Osteocyte (in vitro differentiated cells): ENCODE measurements around the gene PCCA. TPM values are rescaled to one million over a fixed set of nuclear protein-coding genes. Genes with fewer than 3 reads are reported as not detected.
A peak's percentile ranks its signal among the peaks of the same experiment; 100 is the strongest.

Source experiments
- DNase-seq: peaks from one replicate; pipeline ENCODE4 v3.0.0; 2021; ENCODE audit warnings: mixed read lengths; ENCODE audit not compliant: unreplicated experiment; ENCODE audit errors: extremely low spot score
- H3K27ac Mint-ChIP-seq: one replicate; pipeline ENCODE4 v1.8.0; 2021; ENCODE audit warnings: mild to moderate bottlenecking, mixed read lengths; ENCODE audit not compliant: unreplicated experiment
- H3K27me3 Mint-ChIP-seq: one replicate; pipeline ENCODE4 v1.8.0; 2021; ENCODE audit warnings: mixed read lengths; ENCODE audit not compliant: unreplicated experiment
- H3K36me3 Mint-ChIP-seq: one replicate; pipeline ENCODE4 v1.8.0; 2021; ENCODE audit warnings: mixed read lengths; ENCODE audit not compliant: unreplicated experiment
- H3K4me1 Mint-ChIP-seq: one replicate; pipeline ENCODE4 v1.8.0; 2021; ENCODE audit warnings: mixed read lengths; ENCODE audit not compliant: unreplicated experiment
- H3K4me3 Mint-ChIP-seq: one replicate; pipeline ENCODE4 v1.8.0; 2021; ENCODE audit warnings: mild to moderate bottlenecking, moderate library complexity, mixed read lengths; ENCODE audit not compliant: unreplicated experiment
- H3K9me3 Mint-ChIP-seq: one replicate; pipeline ENCODE4 v1.8.0; 2021; ENCODE audit warnings: mixed read lengths; ENCODE audit not compliant: unreplicated experiment
- CTCF ChIP-seq: fragments of 200-600 bp; sonication (generic); IDR thresholded peaks from 2 replicates; pipeline ENCODE4 v1.5.0; 2021; ENCODE audit warnings: antibody characterized with exemption, mild to moderate bottlenecking, moderate library complexity
- total RNA-seq: library from RNA; stranded (reverse); gene quantifications from 2 replicates; pipeline ENCODE4 v1.2.1, GENCODE V29; 2021

Gene PCCA
- total RNA-seq, 1 donor from 2014 or later, result 33.7 TPM

GRCh38 chr13:100195568-100195967 lies 106.7 kb downstream of the PCCA start:
- no peak overlapping the region for H3K27ac Mint-ChIP-seq

GRCh38 chr13:100196375-100196774 lies 107.5 kb downstream of the PCCA start:
- H3K4me3 Mint-ChIP-seq, result no peak overlapping the region
- no peak for DNase-seq
- no peaks in the 10 kb centered on the region for H3K9me3 Mint-ChIP-seq
- no peaks in the 10 kb centered on the region for H3K27me3 Mint-ChIP-seq
- H3K4me1 Mint-ChIP-seq, result peaks cover 6% of the 10 kb centered on the region
- H3K27ac Mint-ChIP-seq, result no peak overlapping the region
- no peak for TF ChIP-seq CTCF
- no peaks in the 10 kb centered on the region for H3K36me3 Mint-ChIP-seq

More at GRCh38 chr13:100195568-100195967, 106.7 kb downstream of the PCCA start:
- Mint-ChIP-seq H3K27me3 (no peaks in the 10 kb centered on the region), H3K36me3 (no peaks in the 10 kb centered on the region), H3K4me3 (no peak overlapping the region), H3K9me3 (no peaks in the 10 kb centered on the region), H3K4me1 (peaks cover 6% of the 10 kb centered on the region)
- TF ChIP-seq CTCF, result no peak
- no peak for DNase-seq

- Mint-ChIP-seq H3K27me3 (no peaks in the 10 kb centered on the region), H3K27ac (no peak overlapping the region), H3K4me3 (no peak overlapping the region), H3K4me1 (peaks cover 6% of the 10 kb centered on the region), H3K36me3 (peaks cover 2% of the 10 kb centered on the region), H3K9me3 (no peaks in the 10 kb centered on the region)
- no peak for TF ChIP-seq CTCF
- DNase-seq, result no peak
These were observed 108.2 kb downstream of the PCCA start for GRCh38 chr13:100197116-100197515.

GRCh38 chr13:100197591-100198365 lies 108.9 kb downstream of the PCCA start:
- DNase-seq, result no peak
- Mint-ChIP-seq H3K27ac (no peak overlapping the region), H3K4me1 (peaks cover 6% of the 10 kb centered on the region), H3K27me3 (no peaks in the 10 kb centered on the region), H3K36me3 (peaks cover 6% of the 10 kb centered on the region), H3K4me3 (no peak overlapping the region), H3K9me3 (no peaks in the 10 kb centered on the region)
- TF ChIP-seq CTCF, result no peak

GRCh38 chr13:100203696-100204367 lies 114.9 kb downstream of the PCCA start:
- Mint-ChIP-seq H3K9me3 (no peaks in the 10 kb centered on the region), H3K4me1 (peaks cover 12% of the 10 kb centered on the region), H3K27ac (peak overlapping the region; percentile 16), H3K27me3 (no peaks in the 10 kb centered on the region), H3K36me3 (peaks cover 14% of the 10 kb centered on the region), H3K4me3 (no peak overlapping the region)
- no peak for TF ChIP-seq CTCF
- DNase-seq, result no peak
